Measurements from ENCODE around the gene ZMYND19.

Gene ZMYND19

DNA sequence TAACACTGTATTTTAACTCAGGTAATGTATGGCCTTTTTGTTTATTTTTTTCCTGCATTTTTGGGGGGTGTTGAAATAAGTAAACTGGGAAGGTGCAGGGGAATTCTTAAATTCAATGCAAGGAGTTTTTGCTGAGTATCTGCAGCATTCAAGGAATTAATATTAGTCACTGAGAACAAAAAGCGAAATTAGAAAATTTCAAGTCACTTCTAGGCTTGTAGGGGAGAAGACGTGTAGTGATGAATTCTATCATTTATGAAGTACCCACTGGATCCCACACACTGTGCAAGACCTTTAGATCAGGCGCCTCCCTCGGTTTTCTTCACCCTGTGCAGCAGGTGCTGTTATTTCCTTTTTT lies 29.7 kb upstream of the ZMYND19 start:
- peaks cover 72% of the 10 kb centered on the region for H3K36me3 Mint-ChIP-seq (ENCODE audit: low read depth)
- peaks cover 48% of the 10 kb centered on the region for H3K4me1 Mint-ChIP-seq (ENCODE audit: low read depth)
- H3K9me3 Mint-ChIP-seq, result no peaks in the 10 kb centered on the region
- peak overlapping the region; percentile 90 for H3K27ac Mint-ChIP-seq
- no peak for DNase-seq
- H3K27me3 Mint-ChIP-seq, result no peaks in the 10 kb centered on the region
- peak overlapping the region; percentile 87 for H3K4me3 Mint-ChIP-seq

DNA sequence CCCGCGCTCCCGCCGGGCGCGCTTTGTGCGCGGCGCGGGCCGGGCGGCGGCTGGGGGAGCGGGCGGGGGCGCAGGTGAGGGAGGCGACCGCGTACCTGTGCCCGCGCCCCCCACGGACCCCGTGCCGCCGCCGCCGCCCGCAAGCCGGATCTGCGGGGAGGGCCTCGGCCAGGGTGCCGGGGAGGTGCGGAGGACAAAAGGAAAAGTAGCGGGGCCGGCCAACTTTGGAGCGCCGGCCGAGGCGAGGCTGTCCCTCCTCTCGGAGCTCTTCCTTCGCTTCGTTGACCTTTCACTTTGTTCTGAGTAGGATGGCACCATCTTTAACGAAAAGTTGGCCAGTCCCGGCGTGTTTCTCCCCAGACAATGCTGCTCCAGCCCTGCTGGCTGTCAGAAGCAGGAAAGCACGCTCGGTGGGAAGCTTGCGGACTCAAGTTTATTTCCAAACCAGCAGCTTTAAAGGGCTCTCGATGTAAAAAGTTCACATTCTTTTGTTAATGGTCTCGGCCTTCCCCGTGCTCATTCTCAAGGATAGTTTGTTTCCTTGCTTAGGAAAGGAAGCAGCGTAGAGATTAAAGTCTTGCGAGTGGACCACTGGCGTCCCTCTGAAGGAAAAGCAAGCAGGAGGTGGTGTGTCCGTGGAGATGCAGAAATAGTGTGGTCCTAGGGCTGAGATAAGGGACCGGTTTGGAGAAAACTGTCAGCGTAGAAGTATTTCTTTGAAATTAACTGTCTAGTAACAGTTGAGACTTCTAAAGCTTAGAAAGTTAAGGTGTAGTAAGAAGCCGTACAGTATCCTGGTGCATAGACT lies 29.1 kb upstream of the ZMYND19 start:
- peak; percentile 58 for DNase-seq
- H3K9me3 Mint-ChIP-seq, result no peaks in the 10 kb centered on the region
- H3K4me3 Mint-ChIP-seq, result peak overlapping the region; percentile 87
- H3K27me3 Mint-ChIP-seq, result no peaks in the 10 kb centered on the region
- peaks cover 46% of the 10 kb centered on the region for H3K4me1 Mint-ChIP-seq (ENCODE audit: low read depth)
- peak overlapping the region; percentile 90 for H3K27ac Mint-ChIP-seq
- H3K36me3 Mint-ChIP-seq (ENCODE audit: low read depth), result peaks cover 73% of the 10 kb centered on the region

GRCh38 chr9:137618105-137619067 lies 28.1 kb upstream of the ZMYND19 start, which contains the start of gene EHMT1:
TSS of gene EHMT1 (plus strand) at chr9:137619005. CDS start at chr9:137619029, 24 bp downstream.
- H3K9me3 Mint-ChIP-seq, result no peaks in the 10 kb centered on the region
- H3K27me3 Mint-ChIP-seq, result no peaks in the 10 kb centered on the region
- peaks cover 73% of the 10 kb centered on the region for H3K36me3 Mint-ChIP-seq (ENCODE audit: low read depth)
- H3K27ac Mint-ChIP-seq, result peak within 1 kb of the TSS; percentile 96
- peaks cover 42% of the 10 kb centered on the region for H3K4me1 Mint-ChIP-seq (ENCODE audit: low read depth)
- DNase-seq, result peak; percentile 97
- peak within 1 kb of the TSS; percentile 87 for H3K4me3 Mint-ChIP-seq

- Mint-ChIP-seq H3K4me1 (ENCODE audit: low read depth) (peaks cover 44% of the 10 kb centered on the region), H3K9me3 (no peaks in the 10 kb centered on the region), H3K27ac (peak overlapping the region; percentile 96), H3K4me3 (no peak overlapping the region), H3K36me3 (ENCODE audit: low read depth) (peaks cover 61% of the 10 kb centered on the region), H3K27me3 (no peaks in the 10 kb centered on the region)
- no peak for DNase-seq
Observed at GRCh38 chr9:137615387-137615871, 25.1 kb upstream of the ZMYND19 start.

DNA sequence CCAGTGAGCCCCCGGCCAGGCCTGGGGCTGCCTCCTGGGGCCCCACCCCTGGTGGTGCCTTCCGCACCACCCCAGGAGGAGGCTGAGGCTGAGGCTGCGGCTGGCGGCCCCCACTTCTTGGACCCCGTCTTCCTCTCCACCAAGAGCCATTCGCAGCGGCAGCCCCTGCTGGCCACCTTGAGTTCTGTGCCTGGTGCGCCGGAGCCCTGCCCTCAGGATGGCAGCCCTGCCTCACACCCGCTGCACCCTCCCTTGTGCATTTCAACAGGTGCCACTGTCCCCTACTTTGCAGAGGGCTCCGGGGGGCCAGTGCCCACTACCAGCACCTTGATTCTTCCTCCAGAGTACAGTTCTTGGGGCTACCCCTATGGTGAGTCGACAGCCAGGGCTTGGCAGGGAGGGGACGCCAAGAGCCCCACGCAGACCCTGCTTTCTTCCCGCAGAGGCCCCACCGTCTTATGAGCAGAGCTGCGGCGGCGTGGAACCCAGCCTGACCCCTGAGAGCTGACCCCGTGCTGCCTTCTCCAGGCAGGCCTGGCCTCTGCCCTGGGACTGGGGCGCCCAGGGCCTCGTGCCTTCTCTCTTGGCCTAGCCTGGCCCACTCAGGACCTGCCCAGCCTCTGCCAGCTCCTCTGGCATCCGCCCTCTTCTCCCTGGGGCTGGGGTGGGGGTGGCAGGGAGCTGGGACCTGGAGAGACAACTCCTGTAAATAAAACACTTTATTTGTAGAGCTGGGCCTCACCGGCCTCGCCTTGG lies 24.5 kb upstream of the ZMYND19 start:
- Mint-ChIP-seq H3K27me3 (no peaks in the 10 kb centered on the region), H3K9me3 (no peaks in the 10 kb centered on the region), H3K27ac (no peak overlapping the region), H3K36me3 (ENCODE audit: low read depth) (peaks cover 58% of the 10 kb centered on the region), H3K4me1 (ENCODE audit: low read depth) (peaks cover 41% of the 10 kb centered on the region), H3K4me3 (no peak overlapping the region)
- DNase-seq, result no peak

- Mint-ChIP-seq H3K36me3 (ENCODE audit: low read depth) (peaks cover 52% of the 10 kb centered on the region), H3K4me1 (ENCODE audit: low read depth) (peaks cover 39% of the 10 kb centered on the region), H3K27me3 (no peaks in the 10 kb centered on the region), H3K9me3 (no peaks in the 10 kb centered on the region), H3K27ac (peak overlapping the region; percentile 67), H3K4me3 (no peak overlapping the region)
- no peak for DNase-seq
Observed at GRCh38 chr9:137613738-137614523, 23.6 kb upstream of the ZMYND19 start.

GRCh38 chr9:137613259-137613658 lies 22.9 kb upstream of the ZMYND19 start:
- DNase-seq, result no peak
- H3K27me3 Mint-ChIP-seq, result no peaks in the 10 kb centered on the region
- peaks cover 42% of the 10 kb centered on the region for H3K4me1 Mint-ChIP-seq (ENCODE audit: low read depth)
- no peak overlapping the region for H3K4me3 Mint-ChIP-seq
- H3K27ac Mint-ChIP-seq, result peak overlapping the region; percentile 63
- peaks cover 51% of the 10 kb centered on the region for H3K36me3 Mint-ChIP-seq (ENCODE audit: low read depth)
- no peaks in the 10 kb centered on the region for H3K9me3 Mint-ChIP-seq

DNA sequence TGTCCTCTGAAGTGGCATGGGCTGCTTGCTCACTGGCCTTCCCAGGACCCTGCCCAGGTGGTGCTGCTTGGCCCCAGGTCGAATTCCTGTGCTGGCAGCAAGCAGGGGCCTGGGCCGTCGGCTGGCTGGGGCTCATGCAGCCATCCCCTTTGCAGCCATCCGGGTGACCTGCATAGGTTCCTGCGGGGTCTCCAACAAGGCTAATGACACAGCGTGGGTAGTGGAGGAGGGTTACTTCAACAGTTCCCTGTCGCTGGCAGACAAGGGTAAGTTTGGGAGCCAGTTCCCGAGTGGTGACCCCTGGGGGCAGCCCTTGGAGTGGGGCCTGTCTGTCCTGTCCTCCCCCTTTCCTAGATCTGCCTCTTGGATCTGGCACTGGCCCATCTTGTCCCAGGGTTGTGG lies 22.4 kb upstream of the ZMYND19 start:
- no peaks in the 10 kb centered on the region for H3K27me3 Mint-ChIP-seq
- H3K27ac Mint-ChIP-seq, result peak overlapping the region; percentile 63
- DNase-seq, result no peak
- H3K4me3 Mint-ChIP-seq, result no peak overlapping the region
- H3K4me1 Mint-ChIP-seq (ENCODE audit: low read depth), result peaks cover 42% of the 10 kb centered on the region
- H3K36me3 Mint-ChIP-seq (ENCODE audit: low read depth), result peaks cover 45% of the 10 kb centered on the region
- no peaks in the 10 kb centered on the region for H3K9me3 Mint-ChIP-seq

- H3K4me3 Mint-ChIP-seq, result no peak overlapping the region
- H3K4me1 Mint-ChIP-seq (ENCODE audit: low read depth), result peaks cover 42% of the 10 kb centered on the region
- H3K36me3 Mint-ChIP-seq (ENCODE audit: low read depth), result peaks cover 37% of the 10 kb centered on the region
- DNase-seq, result peak; percentile 56
- no peaks in the 10 kb centered on the region for H3K9me3 Mint-ChIP-seq
- H3K27ac Mint-ChIP-seq, result peak overlapping the region; percentile 84
- no peaks in the 10 kb centered on the region for H3K27me3 Mint-ChIP-seq
Observed at GRCh38 chr9:137611623-137612609, 21.6 kb upstream of the ZMYND19 start.

GRCh38 chr9:137610944-137611343 lies 20.6 kb upstream of the ZMYND19 start:
- no peak for DNase-seq
- H3K9me3 Mint-ChIP-seq, result no peaks in the 10 kb centered on the region
- H3K36me3 Mint-ChIP-seq (ENCODE audit: low read depth), result peaks cover 30% of the 10 kb centered on the region
- no peaks in the 10 kb centered on the region for H3K27me3 Mint-ChIP-seq
- peak overlapping the region; percentile 84 for H3K27ac Mint-ChIP-seq
- no peak overlapping the region for H3K4me3 Mint-ChIP-seq
- H3K4me1 Mint-ChIP-seq (ENCODE audit: low read depth), result peaks cover 44% of the 10 kb centered on the region

- H3K4me1 Mint-ChIP-seq (ENCODE audit: low read depth), result peaks cover 45% of the 10 kb centered on the region
- DNase-seq, result no peak
- peak overlapping the region; percentile 81 for H3K4me3 Mint-ChIP-seq
- H3K36me3 Mint-ChIP-seq (ENCODE audit: low read depth), result peaks cover 5% of the 10 kb centered on the region
- H3K27me3 Mint-ChIP-seq, result no peaks in the 10 kb centered on the region
- peak overlapping the region; percentile 82 for H3K27ac Mint-ChIP-seq
- H3K9me3 Mint-ChIP-seq, result no peaks in the 10 kb centered on the region
Observed at GRCh38 chr9:137607141-137607857, 17.0 kb upstream of the ZMYND19 start.

DNA sequence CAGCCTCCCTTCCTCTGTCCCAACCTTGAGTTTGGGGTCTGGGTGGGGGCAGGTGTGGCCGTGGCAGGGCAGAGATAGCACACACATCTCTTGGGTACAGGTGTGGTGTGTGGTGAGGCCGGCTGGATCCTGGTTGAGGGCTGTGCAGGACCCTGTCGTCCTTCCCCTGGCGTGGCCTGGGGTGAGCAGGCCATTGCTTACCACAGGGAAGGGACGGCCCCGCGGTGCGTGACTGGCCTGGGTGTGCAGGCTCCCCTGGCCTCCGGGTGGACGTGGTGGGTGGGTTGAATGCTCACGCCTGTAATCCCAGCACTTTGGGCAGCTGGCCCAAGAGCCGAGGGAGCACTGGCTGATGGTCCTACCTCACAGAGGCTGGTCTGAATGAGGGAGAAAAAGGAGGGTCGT lies 16.4 kb upstream of the ZMYND19 start:
- H3K27ac Mint-ChIP-seq, result peak overlapping the region; percentile 82
- peaks cover 40% of the 10 kb centered on the region for H3K4me1 Mint-ChIP-seq (ENCODE audit: low read depth)
- no peak for DNase-seq
- H3K36me3 Mint-ChIP-seq (ENCODE audit: low read depth), result peaks cover 5% of the 10 kb centered on the region
- no peaks in the 10 kb centered on the region for H3K9me3 Mint-ChIP-seq
- peak overlapping the region; percentile 81 for H3K4me3 Mint-ChIP-seq
- no peaks in the 10 kb centered on the region for H3K27me3 Mint-ChIP-seq
